ENCODE results near the gene ZNF407. TPM values are rescaled to one million over a fixed set of nuclear protein-coding genes. Genes with fewer than 3 reads are reported as not detected.
A peak's percentile ranks its signal among the peaks of the same experiment; 100 is the strongest.
"Not testable (repeated sequence)": the region's sequence is repeated elsewhere in the genome, so short reads cannot be mapped to it uniquely, and the experiment has no call there.

Gene ZNF407
- total RNA-seq, 1 experiment from 2014 or later: 5.7 TPM

DNA sequence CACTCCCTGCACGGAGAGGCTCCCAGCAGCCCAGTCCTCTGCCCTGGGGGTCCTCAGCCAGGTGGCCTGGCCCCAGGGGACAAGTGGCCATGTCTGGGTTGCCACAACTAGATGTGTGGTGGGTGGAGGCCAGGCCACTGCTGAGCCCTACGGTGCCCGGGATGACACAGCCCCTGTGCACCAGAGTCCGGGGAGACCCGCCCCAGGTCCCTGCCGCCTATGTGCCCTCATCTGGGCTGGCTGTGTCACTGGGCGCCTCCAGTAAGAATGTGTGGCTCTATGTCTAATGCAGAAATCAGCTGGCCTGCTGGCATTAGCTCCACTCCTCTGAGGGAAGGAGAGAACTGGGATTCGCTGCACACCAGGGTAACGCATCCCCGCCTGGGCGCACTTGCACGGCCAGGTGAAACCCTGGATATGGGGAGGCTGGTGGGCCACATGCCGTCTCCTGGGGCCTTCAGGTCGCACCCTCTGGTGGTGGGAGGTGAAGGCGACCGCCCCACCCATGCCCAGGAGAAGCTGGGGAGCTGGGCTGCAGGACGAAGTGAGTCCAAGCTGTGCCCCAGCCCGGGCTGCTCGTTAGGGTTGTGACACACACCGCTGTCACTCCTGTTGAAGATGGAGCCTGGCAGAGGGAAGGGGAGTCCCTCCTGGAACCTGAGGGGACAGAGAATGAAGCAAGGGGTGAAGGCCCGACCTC, 475.2 kb downstream of the ZNF407 start:
- DNase-seq (ENCODE audit: low spot score): no peak

DNA sequence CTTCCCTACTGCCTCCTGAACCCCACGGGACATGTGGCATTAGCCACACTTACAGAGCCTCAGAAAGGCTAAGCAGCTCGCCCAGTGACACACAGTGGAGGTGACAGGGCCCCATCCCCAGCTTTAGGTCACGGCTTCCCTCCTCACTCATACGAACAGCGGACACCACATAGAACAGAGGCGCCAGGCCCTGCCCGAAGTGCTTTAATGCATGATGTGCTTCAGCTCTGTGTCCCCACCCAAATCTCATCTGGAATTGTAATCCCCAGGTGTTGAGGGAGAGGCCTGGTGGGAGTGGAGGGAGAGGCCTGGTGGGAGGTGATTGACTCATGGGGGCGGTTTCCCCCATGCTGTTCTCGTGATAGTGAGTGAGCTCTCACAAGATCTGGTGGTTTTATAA, 476.0 kb downstream of the ZNF407 start:
- DNase-seq (ENCODE audit: low spot score): no peak

DNA sequence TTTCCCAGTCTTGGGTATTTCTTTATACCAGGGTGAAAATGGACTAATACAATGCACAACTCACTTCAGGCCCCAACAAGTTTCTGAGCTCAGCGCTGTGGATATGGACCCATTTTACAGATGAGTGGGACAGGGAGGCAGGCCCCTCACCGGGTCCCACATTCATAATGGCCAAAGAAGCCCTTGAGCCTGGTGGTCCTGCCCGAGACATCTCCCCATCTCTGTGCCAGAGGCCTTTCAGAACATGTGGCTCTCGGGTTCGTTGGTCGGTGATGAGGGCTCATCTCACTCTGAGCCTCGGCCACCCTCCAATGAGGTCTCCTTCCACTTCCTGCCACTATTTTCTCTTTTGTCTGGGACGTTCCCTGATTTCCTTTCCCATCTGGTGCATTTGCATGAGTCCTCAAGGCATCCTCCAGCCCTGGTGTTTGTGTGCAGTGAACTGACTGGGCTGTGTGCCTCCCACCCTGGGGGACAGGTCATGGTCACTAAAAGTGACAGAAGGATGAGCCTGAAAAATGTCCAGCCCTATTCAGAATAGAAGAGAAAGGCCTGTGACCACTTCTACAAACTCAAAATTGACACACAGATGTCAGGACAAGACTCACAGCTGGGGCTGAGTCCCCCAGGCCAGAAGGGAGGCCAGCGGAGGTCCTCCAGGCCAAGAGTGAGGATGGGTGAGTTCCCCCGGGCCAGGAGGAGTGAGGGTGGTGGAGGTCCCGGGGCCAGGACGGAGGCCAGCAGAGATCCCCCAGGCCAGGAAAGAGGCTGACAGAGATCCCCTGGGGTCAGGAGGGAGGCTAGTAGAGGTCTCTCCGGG, 476.7 kb downstream of the ZNF407 start:
- no peak for DNase-seq (ENCODE audit: low spot score)

DNA sequence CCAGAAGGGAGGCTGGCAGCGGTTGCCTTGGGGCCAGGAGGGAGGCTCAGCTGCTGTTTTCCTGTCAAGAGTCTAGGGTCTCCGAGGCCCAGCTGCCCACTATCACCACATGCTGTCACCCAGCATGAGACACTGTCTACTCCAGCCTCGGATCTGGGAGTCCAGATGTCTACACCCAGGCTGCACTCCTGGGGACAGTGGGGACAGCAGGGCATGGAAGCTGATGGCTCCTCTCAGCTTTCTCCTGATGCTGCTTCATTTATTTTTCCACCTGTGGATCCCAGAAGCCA, 477.3 kb downstream of the ZNF407 start:
- DNase-seq (ENCODE audit: low spot score): no peak

DNA sequence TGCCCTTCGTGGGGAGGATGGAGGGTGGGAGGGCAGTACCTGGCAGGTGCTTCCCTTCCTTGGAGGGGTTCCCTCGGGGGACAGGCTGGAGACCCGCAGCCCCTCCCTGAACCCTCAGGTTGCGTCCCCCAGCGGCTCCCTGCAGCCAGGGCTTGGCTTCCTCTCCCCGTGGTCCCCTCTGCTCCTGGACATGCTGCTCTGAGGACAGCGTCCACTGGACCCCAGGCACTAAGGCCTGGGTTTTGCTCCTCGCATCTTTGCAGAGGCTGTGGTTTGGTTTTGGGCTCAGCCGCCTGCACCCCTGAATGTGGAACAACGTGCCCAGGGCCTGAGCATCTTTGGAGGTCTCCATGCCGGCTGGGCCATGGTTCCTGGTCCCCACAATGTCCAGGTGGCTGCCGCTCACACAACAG, 477.8 kb downstream of the ZNF407 start:
- no peak for DNase-seq (ENCODE audit: low spot score)

DNA sequence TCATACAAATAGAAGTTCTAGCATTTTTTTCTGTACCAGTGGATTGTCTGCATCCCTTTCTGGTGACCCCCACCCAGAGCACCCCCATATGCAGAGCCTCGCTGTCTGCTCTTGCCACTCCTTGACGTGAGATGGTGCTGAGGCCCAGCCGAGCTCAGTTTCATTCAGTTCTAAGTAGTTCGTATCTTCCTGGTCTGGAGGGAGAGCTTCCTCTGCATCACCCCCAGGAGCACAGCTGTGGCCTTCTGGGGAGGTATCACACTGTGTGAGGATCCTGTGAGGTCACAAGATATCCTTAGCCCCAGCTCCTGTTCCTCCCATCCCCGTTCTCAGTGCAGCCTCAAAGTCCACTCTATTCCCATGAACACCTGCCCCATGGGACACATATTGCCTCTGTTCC, 478.6 kb downstream of the ZNF407 start:
- no peak for DNase-seq (ENCODE audit: low spot score)

DNA sequence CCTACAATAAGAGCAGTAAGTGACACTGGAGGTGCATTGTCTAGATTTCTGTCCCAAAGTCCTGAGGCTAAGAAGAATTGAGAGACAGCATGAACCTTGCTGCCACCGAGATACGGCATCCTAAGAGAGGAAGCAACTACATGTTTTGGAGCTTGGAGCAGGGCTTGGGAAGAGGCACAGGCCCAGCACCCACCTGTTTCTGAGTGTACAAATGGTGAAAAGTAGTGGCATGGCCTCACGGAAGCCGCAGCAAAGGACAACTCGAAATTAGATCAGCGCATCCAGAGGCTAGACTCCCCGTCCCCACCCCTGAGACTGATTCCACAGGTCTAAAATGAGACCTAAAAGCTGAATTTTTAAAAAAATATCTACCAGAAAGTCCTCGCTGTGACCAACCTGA, 483.8 kb downstream of the ZNF407 start:
- DNase-seq (ENCODE audit: low spot score): no peak

DNA sequence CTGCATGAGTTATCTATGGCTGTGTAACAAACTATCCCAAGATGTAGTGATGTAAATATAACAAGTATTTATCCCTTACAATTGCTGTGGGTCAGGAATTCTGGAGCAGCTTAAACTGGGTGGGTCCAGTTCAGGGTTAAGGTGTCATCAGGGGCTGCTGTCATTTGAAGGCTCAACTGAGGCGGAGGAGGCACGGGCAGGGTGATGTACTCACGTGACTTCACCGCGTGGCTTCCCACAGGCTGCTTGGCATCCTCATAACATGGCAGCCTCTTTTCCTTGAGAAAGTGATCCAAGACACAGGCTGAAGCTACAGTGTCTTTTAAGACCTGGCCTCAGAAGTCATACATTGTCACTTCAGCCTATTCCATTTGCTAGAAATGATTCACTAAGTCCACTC, 485.5 kb downstream of the ZNF407 start:
- no peak for DNase-seq (ENCODE audit: low spot score)

DNA sequence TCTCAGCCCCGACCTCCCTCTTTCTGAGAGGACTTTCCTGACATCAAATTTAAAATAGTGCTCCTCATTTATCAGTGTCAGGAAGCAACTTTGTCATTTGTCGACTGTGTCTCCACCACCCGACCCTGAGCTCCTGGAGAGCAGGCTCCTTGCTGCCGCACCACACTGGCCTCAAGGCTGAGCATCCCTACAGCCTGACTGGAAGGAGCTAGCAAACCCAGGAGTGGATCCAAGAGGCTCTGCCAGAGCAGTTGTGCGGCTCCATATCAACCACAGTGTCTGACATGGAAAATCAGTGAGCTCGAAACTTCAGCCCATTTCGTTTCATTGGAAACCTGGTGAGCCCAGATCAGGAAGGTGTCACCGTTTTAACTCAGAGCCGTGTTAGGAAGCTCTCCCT, 486.1 kb downstream of the ZNF407 start:
- no peak for DNase-seq (ENCODE audit: low spot score)

DNA sequence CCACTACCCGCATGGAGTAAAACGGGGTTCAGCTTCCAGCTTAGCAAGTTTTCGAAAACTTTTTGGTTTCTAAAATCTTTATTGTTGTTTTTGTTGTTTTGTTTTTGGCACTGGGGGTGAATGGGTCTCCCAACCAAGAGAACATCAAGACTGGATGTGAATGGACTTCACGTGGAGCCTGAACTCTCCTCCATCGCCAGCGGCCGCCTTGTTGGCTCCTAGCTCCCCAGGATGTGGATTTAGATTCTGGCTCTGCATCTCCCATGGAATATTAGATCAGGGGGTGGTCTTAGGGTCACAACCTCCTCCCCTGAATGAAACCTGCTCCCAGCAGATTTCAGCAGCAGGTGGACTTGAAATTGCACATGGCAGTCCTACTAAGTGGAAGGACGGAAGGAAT, 488.0 kb downstream of the ZNF407 start:
- DNase-seq (ENCODE audit: low spot score): not testable (repeated sequence)

DNA sequence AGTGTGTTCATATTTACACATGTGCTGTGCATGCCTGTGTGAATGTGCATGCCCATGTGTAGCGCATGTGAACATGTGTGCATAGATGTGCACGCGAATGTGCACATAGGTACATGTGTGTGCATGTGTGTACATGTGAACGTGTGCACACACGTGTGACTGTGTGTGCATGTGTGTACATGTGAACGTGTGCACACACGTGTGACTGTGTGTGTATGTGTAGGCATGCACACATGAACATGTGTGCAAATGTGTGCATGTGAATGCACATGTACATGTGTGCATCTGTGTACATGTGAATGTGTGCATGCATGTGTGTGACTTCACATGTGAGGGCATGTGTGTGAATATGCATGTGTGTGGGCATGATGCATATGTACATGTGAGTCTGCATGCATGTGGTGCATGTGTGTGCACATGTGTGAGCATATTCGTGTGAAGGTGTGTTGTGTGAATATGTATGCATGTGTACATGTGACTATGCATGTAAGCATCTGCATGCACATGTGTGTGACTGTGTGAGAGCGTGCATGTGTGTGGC, 488.9 kb downstream of the ZNF407 start:
- no peak for DNase-seq (ENCODE audit: low spot score)

DNA sequence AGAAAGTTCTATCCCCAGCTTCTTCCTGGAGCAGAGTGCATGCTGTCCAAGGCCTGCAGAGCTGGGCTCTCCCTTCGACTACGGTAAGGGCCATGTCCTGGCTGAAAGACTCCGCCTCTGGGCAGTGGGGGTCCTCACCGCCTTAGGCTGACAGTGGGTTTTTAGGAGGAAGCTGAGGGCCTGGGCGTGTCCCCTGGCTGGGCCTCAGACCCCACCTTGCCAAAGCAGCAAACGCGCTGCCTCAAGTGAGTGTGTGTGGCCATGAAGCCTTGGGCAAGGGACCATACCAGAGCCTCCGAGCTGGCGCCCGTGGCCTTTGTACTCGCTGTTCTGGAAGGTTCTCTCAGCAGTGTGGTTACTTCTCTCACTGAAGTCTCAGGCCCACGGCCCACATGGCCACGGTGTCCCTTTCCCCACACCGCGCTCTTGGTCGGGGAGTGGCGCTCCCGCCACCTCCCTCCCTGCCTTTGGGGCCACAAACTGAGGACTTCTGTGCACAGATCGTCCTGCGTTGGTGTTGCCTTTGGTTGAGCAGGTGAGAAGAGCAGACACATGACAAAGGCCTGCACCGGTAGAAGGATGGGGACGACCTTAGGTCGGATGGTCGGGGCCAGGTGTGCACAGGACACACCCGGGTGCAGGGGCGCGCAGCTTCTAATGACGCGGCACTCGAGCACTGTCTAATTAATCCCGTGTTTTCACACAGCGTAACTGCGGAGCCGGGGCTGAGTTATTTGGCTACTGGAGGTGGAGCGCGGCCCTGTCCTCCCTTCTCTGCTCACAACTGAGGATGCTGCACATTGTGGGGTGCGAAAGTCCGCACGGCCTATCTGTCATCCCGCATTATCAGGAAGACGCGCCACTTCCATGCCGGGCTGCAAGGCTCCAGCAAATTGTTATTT, 489.7 kb downstream of the ZNF407 start:
- DNase-seq (ENCODE audit: low spot score): no peak

DNA sequence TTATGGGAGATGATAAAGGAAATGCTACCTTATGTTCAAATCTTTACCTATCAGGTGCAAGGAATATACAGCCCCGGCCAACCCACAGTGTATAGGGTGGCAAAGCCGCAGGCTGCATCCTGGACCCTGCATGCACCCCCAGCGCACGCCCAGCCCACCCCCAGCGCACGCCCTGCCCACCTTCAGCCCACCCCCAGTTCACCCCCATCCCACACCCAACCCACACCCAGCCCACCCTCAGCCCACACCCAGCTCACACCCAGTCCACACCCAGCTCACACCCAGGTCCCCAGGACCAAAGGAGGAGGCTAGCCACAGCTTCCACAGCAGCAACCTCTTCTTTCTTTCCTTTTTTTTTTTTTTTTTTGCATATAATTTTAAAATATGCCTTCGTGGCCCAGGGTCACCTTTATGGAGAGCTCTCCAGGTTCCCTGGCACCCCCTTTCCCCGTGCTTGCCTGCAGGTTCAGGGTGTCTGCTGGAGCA, 490.4 kb downstream of the ZNF407 start:
- DNase-seq (ENCODE audit: low spot score): no peak

DNA sequence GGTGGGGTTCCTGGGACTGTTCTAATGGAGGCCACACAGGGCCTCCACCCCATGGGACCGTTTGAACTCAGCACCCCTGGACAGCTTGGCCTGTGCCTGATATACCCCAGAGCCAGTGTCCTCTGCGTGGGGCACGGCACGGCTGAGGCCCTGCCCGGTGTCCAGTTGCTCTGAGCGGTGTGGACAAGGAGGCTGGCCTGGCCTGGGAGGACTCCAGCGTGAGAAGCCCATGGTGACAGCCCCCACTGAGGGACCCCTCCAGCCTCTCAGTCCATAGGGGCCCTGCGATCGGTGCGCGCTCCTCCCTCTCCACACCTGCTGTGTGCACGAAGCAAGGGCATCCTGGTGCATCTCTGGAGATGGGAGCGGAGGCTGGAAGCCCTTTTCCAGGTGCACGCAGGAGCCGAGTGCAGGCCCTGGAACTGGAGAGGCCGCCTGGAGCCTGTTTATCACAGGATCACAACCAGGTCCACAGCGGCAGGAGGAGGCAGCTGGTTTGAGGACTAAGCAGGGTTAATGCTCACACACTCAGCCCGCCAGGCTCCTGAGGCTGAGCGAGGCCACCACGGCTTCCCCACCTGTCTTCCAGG, 491.0 kb downstream of the ZNF407 start:
- no peak for DNase-seq (ENCODE audit: low spot score)

DNA sequence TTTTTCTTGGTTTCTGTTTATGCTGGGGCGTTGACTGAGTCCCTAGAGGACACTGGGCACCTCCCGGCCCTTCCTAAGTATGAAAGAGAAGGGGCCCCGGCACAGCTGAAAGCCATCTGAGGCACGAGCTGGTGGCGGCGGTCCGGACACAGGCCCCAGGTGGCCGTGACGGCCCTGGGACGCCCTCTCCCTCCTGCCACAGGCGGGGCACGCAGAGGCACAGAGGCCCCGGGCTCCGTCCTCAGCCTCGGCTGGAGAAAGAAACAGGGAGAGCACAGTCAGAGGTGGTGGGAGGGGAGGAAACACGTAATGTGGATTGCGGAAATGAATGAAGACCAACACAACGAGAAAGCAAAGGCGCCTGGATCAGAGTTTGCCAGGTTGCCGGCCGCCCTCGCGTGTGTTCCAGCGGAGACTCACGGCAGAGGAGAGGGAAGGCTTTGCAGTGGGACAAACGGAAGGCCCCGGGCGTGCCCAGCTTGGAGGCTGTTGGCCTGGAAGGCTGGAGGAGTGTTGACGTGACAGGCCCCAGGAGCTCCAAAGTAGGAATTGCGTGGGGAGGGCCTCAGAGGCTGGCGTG, 492.2 kb downstream of the ZNF407 start:
- no peak for DNase-seq (ENCODE audit: low spot score)

DNA sequence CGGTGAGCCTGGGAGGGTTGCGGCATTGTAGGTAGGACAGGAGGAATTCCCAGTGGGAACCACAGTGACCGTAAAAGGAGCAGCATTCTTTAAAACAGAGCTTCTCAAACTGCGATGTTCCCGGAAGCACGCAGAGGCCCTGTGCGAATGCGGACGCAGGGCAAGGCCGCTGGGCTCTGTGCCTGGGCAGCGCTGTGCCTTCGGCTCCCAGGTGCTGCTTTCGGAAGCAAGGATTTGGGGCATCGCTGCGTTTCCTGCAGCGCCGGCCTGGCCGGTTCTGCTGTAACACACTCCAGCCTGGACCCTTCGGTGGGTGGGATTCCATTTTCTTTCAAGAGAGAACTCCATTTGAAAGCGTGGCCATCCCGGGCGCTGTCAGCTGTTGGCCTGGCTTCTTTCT, 492.7 kb downstream of the ZNF407 start:
- no peak for DNase-seq (ENCODE audit: low spot score)

DNA sequence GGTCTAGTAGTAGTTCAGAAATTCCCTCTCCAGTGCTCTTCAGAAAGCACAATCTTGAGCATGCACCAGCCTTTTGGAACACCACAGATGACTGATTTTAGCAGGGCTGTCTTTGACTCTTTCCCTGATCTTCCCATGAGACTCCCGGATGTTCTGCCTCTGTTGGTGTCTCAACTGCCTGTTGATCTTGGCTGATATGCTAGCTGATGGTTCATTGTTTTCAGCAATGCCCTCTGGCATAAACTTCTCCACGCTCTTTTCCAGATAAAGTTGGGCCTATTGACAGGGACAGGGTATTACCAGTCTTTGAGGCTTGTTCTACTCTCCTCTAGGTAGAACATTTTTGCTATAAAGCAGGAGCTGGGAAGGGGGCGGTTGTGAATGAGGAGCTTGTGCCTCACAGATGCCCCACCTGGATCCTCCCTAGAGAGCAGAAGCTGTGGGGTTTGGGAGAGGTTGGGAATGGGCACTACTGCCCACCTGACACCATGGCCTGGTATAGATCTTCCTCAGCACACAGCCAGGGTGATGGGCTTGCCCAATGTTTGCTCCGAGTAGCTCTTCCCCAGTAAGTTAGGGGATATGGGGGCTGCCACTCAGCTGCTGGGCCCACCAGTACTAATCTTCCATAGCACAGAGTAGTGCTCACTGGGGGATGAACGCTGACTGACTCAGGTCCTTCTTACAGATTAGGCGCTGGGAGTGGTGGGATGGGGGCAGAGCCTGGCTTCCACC, 500.0 kb downstream of the ZNF407 start:
- no peak for DNase-seq (ENCODE audit: low spot score)

DNA sequence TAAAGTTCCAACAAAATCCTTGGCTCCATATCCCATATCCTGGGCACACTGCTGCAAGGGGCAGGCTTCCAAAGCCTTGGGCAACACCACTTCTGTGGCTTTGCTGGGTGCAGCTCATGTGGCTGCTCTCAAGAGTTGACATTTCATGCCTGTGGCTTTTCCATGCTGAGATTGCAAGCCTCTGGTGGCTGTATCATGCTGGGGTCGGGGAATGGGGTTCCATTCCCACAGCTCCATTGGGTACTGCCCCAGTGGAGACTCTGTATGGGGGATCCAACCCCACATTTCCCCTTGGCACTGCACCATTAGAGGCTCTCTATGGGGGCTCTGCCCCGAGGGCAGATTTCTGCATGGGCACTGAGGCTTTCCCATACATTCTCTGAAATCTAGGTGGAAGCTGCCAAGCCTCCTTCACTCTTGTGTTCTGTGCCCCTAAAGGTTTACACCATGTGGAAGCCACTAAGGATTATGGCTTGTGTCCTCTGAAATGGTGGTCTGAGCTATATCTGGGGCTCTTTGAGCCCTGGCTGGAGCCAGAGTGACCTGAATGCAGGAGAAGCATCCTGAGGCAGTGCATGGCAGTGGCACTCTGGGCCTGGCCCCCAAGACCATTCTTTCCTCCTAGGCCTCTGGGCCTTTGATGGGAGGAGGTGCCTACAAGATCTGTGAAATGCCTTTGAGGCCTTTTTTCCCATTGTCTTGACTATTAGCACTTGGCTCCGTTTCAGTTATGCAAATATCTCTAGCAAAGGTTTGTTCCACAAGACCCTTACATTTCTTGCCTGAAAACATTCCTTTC, 503.4 kb downstream of the ZNF407 start:
- no peak for DNase-seq (ENCODE audit: low spot score)

DNA sequence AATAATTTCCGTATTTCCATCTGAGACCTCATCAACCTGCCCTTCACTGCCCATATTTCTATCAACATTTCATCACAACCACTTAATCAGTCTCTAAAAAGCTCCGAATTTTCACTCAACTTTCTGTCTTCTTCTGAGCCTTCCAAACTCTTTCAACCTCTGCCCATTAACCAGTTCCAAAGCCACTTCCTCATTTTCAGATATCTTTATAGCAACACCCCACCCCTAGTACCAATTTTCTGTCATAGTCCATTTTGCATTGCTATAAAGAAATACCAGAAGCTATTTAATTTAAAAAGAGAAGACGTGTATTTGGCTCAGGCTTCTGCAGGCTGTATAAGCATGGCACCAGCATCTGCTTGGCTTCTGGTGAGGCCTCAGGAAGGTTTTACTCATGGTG, 504.2 kb downstream of the ZNF407 start:
- DNase-seq (ENCODE audit: low spot score): no peak

DNA sequence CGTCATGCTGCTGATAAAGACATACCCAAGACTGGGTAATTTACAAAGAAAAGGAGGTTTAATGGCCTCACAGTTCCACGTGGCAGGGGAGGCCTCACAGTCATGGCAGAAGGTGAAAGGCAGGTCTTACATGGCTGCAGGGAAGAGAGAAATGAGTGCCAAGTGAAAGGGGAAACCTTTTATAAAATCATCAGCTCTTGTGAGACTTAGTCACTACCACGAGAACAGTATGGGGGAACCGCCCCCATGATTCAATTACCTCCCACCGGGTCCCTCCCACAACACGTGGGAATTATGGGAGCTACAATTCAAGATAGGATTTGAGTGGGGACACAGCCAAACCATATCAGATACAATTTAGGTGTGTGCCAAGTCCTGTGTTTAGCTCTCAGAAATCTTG, 506.4 kb downstream of the ZNF407 start:
- peak; percentile 2 for DNase-seq (ENCODE audit: low spot score)
